Measurements from ENCODE around the gene DCANP1.

DCANP1 gene

GRCh38 chr5:135480511-135480910 lies 33.4 kb upstream of the DCANP1 start:
- no peak for DNase-seq (ENCODE audit: low read depth in 2 of 2, low spot score in 1 of 2)

- DNase-seq (ENCODE audit: low read depth in 2 of 2, low spot score in 1 of 2) = no peak
These were observed 31.8 kb upstream of the DCANP1 start for GRCh38 chr5:135478938-135479337.

GRCh38 chr5:135477613-135478066 lies 30.5 kb upstream of the DCANP1 start:
- DNase-seq (ENCODE audit: low read depth in 2 of 2, low spot score in 1 of 2) = no peak

GRCh38 chr5:135476615-135477581 lies 29.8 kb upstream of the DCANP1 start:
- no peak for DNase-seq (ENCODE audit: low read depth in 2 of 2, low spot score in 1 of 2)

DNA sequence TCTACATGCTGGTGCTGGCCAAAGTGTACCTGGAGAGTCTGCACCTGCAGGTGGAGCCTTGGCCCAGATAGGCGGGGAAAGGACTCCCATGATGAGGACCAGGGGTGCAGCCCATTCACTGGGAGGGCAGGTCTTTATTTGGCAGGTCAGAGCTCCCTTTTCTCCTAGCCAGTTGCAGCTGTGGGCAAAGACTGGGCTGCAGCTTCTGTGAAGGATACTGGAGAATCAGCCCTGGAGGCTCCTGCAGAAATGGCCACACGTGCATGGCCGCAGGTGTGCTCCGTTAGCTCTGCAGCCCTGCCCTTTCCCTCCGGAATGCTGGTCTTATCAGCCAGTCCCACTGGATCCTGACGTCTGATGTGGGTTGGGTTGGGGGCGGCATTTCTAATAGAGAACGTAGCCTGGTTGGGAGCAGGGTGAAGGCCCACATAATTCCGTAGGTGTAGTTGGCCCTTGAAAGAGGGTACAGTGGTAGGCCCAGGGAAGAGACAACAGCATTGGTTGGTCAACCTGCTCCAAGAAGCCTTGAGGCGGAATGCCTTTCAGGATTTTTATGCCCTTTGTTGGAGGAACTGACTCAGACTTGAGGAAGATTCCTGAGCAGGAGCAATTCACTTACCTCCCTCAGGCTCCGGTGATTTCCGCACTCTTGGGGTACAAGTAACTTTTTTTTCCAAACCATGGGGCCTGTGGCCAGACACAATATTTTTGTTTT lies 27.0 kb upstream of the DCANP1 start:
- DNase-seq (ENCODE audit: low read depth in 2 of 2, low spot score in 1 of 2) = no peak

DNA sequence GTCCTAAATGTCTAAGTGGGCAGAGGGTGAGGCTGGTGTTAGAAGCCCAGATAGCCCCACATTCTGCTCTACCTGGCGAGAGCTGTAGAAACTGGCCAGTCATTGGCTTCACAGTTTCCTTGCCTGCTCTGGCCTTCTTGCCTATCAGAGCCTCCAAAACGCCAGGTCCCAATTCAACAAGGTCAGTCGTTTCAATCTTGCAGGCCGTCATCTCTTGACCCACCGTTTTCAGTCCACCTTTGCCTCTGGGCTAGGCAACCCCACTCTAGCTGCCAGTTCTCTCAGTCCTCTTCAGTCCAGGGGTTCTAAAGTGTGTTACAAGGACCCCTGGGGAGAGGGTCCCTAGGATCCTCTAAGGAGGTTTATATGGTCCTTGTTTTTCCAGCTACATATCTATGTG lies 25.0 kb upstream of the DCANP1 start:
- DNase-seq (ENCODE audit: low read depth in 2 of 2, low spot score in 1 of 2) = no peak

DNA sequence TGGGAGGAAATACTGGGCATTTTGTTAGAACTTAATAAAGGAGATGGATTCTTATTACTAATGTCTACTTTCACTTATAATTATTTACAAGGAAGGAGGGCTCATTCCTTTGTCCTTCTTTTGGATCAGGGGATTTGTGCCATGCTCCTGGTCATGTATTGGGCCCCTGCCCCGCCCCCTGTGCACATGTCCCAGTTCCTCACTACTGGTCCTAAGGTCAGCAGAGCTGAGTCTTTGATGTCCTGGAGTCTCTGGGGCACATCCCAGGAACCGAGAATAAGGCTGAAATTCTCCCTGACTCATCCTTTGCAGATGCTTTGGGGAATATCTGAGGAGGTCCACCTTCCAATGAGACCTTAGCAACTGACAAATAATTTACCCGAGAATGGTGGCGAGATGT lies 24.6 kb upstream of the DCANP1 start:
- no peak for DNase-seq (ENCODE audit: low read depth in 2 of 2, low spot score in 1 of 2)

DNA sequence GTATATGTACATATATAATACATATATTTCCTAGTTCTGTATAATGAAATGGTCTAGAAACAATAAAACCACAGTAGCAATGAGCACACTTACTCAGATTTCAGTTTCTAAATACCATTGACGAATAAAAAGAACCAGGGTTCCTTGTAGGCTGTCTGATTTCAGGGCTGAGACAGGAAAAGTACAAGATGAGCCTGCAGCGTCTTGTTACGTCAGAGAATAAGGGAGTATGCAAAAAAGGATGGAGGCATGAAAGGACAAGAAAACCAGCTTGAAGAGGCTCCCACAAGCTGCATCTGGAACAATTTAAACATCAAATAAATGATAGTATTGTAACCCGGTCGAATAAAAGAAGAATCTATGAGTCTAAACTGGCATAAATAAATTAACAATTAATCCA lies 22.8 kb upstream of the DCANP1 start:
- no peak for DNase-seq (ENCODE audit: low read depth in 2 of 2, low spot score in 1 of 2)

- DNase-seq (ENCODE audit: low read depth in 2 of 2, low spot score in 1 of 2) = no peak
These were observed 21.4 kb upstream of the DCANP1 start for GRCh38 chr5:135468541-135468940.

DNA sequence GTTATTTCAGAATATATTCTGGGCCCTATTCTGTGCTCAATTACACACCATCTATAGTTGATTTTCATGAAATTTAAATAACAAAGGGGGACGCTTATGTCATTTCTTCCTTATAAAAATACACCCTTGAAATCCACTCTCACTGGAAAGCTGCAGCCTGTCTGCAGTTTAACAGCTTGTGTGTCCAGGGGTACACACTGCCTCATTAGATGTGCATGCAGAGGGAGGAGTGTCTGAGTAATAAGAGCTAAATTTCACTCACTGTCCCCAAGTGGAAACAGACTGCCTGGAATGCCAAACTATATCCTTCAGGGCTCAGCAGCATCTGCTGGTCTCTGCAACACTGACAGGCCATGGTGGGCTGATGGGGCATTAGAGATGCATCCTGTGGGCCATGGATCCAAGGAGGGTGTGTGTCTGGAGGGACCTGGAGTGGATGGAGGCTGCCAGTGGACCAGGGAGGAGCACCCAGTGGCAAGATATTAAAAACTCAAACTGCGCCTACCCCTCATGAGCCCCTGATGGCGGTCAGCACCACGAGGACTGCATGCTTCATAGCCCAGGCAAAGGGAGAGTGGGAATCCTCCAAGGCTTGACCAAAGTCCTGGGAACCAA lies 20.8 kb upstream of the DCANP1 start:
- no peak for DNase-seq (ENCODE audit: low read depth in 2 of 2, low spot score in 1 of 2)

DNA sequence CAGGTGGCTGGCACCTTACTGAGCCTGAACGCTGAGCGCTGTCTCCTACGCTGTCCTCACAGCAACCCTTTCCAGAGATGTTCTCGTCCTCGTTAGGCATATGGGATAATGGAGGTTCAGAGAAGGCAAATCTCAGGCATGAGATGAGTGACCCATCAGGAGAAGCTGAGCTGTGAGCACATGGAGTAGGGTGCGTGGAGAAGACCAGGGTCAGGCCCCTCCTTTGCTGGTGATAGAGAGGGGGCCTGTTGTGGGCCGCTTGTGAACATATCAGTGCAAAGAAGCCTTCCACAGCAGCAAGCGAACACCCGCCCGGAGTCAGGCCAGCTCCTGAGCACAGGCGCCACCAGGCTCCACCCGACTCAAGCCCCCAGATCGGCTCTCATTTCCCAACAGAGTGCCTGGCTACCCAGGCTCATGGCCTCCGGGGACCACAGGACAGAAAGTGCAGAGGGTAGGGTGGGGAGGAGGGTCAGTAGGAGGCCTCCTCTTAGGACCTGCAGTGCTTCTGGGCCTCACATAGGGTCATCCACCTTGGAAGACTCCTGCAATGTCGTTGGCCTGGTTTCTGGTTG lies 20.0 kb upstream of the DCANP1 start:
- no peak for DNase-seq (ENCODE audit: low read depth in 2 of 2, low spot score in 1 of 2)

GRCh38 chr5:135466178-135467050 lies 19.3 kb upstream of the DCANP1 start:
- peak in 1 of 2 donors; percentile 33 for DNase-seq (ENCODE audit: low read depth in 2 of 2, low spot score in 1 of 2)

- no peak for DNase-seq (ENCODE audit: low read depth in 2 of 2, low spot score in 1 of 2)
These were observed 18.4 kb upstream of the DCANP1 start for GRCh38 chr5:135465391-135466122.

DNA sequence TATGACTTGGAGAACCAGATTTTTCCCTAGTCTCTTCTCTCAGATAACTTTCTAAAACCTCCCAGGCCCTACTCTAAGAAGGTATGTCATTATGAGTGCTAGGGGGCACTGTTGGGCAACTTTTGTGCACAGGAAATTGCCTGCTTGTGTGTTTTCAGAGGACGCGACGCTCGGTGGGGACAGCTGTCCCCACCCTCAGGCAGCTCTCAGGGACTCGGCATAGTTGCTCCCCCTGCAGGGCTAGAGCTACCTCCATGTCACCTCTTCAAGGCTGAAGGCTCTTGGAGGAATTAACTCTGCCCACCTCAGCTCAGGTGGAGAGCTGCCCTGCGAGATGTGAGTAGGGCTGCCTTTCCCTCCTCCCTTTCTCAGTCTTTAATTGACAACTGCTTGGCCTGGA lies 15.2 kb upstream of the DCANP1 start:
- peak in 1 of 2 donors; percentile 4 for DNase-seq (ENCODE audit: low read depth in 2 of 2, low spot score in 1 of 2)

GRCh38 chr5:135461481-135462151 lies 14.5 kb upstream of the DCANP1 start:
- no peak for DNase-seq (ENCODE audit: low read depth in 2 of 2, low spot score in 1 of 2)

DNA sequence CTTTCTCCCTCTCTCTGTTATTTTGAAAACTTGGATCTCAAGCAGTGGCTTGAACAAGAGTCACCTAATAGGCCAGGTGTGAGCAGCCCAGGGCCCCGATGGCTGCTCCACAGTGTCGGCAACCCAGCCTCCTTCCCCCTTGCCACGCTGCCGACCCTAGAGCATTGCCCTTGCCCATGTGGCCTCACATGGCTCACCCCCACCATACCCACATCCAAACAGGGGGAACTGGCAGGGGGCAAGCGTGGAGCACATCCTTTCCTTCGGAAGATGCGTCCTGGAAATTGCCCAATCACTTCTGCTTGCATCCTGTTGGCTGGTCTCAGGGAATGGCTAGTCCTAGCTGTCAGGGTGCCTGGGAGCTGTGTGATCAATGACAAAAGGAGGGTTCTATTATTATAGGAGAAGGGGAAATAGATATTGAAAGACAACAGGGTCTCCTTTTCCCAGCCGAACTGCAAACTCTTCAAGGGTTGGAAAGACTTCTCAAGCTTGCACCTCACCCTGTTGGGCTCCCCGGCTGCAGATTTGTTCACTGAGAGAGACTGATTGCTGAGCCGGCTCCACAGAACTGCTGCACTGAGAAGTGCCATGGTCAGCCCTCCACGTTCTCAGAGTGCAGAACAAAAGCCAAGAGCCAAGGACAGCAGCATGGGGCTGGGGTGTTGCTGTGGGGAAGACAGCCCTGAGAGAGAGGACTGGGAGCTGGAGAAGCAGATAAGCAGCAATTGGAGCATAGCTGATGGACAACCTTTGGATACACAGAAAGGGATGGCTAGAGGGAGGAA lies 13.3 kb upstream of the DCANP1 start:
- no peak for DNase-seq (ENCODE audit: low read depth in 2 of 2, low spot score in 1 of 2)

DNA sequence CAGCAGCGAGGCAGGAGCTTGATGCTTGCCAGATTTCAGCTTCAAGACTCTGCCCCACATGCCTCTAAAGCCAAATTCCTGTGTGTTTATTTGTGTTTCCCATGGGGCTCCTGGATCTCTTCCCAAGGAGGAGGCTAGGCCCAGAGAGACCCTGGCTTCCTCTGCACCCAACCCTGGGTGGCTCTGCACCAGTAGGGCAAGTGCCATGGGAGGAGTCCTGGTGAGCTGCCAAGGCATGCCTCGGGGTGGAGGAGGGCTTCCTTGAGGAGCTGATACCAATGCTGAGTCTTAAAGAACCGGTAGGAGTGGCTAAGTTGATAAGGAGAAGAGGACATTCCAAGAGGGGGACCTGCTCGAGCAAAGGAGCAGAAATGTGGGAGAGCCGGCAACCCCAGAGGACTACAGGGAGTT lies 11.8 kb upstream of the DCANP1 start:
- no peak for DNase-seq (ENCODE audit: low read depth in 2 of 2, low spot score in 1 of 2)

DNA sequence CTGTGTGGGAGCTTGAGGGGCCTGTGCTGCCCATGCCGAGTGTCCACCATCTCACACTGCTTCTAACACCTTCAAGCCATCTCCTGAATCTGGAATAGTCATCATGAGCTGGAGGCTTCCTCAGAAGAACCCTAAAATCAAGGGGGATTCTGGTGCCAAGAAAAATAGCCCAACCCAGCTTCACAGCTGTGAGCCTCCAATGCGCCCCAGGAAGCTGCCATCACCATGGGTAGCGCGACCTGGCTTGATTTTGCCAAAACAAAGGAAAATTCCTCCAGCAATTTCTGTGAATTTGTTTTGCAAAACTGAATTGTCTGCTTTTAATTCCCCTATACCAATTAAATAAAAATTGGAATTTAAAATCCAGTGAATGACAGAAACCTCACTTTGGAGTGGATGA lies 11.2 kb upstream of the DCANP1 start:
- no peak for DNase-seq (ENCODE audit: low read depth in 2 of 2, low spot score in 1 of 2)
